Ishikawa (cell line): Measurements from ENCODE around the gene RSU1.

Experiments used
- CEBPB ChIP-seq: IDR thresholded peaks from 2 replicates; pipeline ENCODE4 v1.6.1; 2012
- CREB1 ChIP-seq: IDR thresholded peaks from 2 replicates; pipeline ENCODE4 v1.6.1; 2012; ENCODE audit warnings: low read depth
- EP300 ChIP-seq: IDR thresholded peaks from 2 replicates; pipeline ENCODE4 v1.6.1; 2012; ENCODE audit warnings: borderline replicate concordance
- FOXM1 ChIP-seq: IDR thresholded peaks from 2 replicates; pipeline ENCODE4 v1.6.1; 2012; ENCODE audit warnings: low read depth, borderline replicate concordance
- MAX ChIP-seq: IDR thresholded peaks from 2 replicates; pipeline ENCODE4 v1.6.1; 2012
- RAD21 ChIP-seq: IDR thresholded peaks from 2 replicates; pipeline ENCODE4 v1.6.1; 2012; ENCODE audit warnings: low read depth
- TAF1 ChIP-seq: IDR thresholded peaks from 2 replicates; pipeline ENCODE4 v1.6.1; 2012; ENCODE audit warnings: low read depth, mild to moderate bottlenecking
- TCF12 ChIP-seq: IDR thresholded peaks from 2 replicates; pipeline ENCODE4 v1.6.1; 2012; ENCODE audit warnings: low read depth
- TEAD4 ChIP-seq: IDR thresholded peaks from 2 replicates; pipeline ENCODE4 v1.6.1; 2012
- YY1 ChIP-seq: IDR thresholded peaks from 2 replicates; pipeline ENCODE4 v1.6.1; 2012; ENCODE audit warnings: low read depth
- ZBTB7A ChIP-seq: IDR thresholded peaks from 2 replicates; pipeline ENCODE4 v1.6.1; 2012; ENCODE audit warnings: low read depth
- TF ChIP-seq, protein P1 (sequence below): IDR thresholded peaks from 2 replicates; pipeline ENCODE4 v1.6.1; 2012
- TF ChIP-seq, protein P2 (sequence below): IDR thresholded peaks from 2 replicates; pipeline ENCODE4 v1.6.1; 2012; ENCODE audit warnings: low read depth, mild to moderate bottlenecking

The RSU1 gene

DNA sequence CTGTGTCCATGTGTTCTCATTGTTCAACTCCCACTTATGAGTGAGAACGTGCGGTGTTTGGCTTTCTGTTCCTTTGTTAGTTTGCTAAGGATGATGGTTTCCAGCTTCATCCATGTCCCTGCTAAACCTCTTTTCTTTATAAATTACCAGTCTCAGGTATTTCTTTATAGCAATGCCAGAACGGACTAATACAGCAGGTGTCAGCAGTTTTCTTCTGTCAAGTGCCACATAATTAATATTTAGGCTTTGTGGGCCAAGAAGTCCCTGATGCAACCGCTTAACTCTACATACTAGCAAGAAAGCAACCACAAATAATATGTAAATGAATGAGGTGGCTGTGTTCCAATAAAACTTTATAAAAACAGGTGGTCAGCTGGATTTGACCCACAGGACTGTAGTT lies 269.3 kb downstream of the RSU1 start:
- TF ChIP-seq, protein P1, sequence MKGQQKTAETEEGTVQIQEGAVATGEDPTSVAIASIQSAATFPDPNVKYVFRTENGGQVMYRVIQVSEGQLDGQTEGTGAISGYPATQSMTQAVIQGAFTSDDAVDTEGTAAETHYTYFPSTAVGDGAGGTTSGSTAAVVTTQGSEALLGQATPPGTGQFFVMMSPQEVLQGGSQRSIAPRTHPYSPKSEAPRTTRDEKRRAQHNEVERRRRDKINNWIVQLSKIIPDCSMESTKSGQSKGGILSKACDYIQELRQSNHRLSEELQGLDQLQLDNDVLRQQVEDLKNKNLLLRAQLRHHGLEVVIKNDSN = no peak
- no peak for TF ChIP-seq MAX
- no peak for TF ChIP-seq TCF12
- no peak for TF ChIP-seq FOXM1
- TF ChIP-seq, protein P2, sequence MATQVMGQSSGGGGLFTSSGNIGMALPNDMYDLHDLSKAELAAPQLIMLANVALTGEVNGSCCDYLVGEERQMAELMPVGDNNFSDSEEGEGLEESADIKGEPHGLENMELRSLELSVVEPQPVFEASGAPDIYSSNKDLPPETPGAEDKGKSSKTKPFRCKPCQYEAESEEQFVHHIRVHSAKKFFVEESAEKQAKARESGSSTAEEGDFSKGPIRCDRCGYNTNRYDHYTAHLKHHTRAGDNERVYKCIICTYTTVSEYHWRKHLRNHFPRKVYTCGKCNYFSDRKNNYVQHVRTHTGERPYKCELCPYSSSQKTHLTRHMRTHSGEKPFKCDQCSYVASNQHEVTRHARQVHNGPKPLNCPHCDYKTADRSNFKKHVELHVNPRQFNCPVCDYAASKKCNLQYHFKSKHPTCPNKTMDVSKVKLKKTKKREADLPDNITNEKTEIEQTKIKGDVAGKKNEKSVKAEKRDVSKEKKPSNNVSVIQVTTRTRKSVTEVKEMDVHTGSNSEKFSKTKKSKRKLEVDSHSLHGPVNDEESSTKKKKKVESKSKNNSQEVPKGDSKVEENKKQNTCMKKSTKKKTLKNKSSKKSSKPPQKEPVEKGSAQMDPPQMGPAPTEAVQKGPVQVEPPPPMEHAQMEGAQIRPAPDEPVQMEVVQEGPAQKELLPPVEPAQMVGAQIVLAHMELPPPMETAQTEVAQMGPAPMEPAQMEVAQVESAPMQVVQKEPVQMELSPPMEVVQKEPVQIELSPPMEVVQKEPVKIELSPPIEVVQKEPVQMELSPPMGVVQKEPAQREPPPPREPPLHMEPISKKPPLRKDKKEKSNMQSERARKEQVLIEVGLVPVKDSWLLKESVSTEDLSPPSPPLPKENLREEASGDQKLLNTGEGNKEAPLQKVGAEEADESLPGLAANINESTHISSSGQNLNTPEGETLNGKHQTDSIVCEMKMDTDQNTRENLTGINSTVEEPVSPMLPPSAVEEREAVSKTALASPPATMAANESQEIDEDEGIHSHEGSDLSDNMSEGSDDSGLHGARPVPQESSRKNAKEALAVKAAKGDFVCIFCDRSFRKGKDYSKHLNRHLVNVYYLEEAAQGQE = no peak
- no peak for TF ChIP-seq CEBPB
- TF ChIP-seq TAF1 = no peak

DNA sequence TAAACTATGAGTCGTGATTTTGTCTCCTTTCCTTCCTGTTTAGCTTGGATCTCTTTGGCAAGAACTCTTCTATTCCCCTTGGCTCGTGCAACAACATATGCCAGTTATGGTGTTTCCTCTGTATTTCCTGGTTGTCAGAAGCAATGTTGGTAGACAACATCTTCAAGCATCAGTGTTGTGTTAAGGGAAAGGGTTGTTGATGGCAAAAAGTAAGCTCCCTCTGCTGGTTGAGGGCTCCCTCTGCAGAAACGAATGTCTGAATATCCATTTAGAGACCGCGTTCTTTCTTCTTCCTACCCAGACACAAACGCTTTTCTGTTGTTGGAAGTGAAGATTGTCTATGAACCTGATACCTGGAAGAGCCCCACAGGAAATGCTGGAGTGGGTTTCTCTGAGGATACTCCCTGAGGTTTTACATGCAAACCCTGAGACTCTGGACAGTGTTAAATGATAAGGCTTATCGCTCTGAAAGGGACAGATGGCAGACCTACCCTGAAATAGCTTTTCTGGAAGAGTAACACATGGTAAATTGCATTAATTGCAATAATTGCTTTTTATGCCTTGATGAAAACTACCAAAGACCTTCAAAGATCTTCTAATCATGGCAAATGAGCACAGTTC lies 272.0 kb downstream of the RSU1 start:
- TF ChIP-seq, protein P1 = no peak
- TF ChIP-seq EP300 (no peak), RAD21 (peak; percentile 54)

GRCh38 chr10:16544591-16544990 lies 272.6 kb downstream of the RSU1 start:
- TF ChIP-seq TEAD4 = no peak
- TF ChIP-seq RAD21 = no peak
- TF ChIP-seq, protein P2 = no peak
- TF ChIP-seq YY1 = no peak
- no peak for TF ChIP-seq TAF1
- TF ChIP-seq EP300 = no peak
- TF ChIP-seq MAX = no peak
- no peak for TF ChIP-seq CREB1

GRCh38 chr10:16544099-16544498 lies 273.1 kb downstream of the RSU1 start:
- TF ChIP-seq CREB1 (no peak), MAX (no peak), RAD21 (no peak), TCF12 (no peak), FOXM1 (no peak), ZBTB7A (no peak), YY1 (no peak)
